HepG2 (cell line): ENCODE measurements around the gene C1RL. TPM values are rescaled to one million over a fixed set of nuclear protein-coding genes. Genes with fewer than 3 reads are reported as not detected.

Source experiments
- ATAC-seq: fragments of 200-7000 bp; cut with Tn5 transposase; 3 replicates; pipeline ENCODE4 v1.9.1; 2020; ENCODE audit warnings: mild to moderate bottlenecking, moderate library complexity
- BruUV-seq: library from RNA; stranded (reverse); fragments of 400-500 nt; replicated peaks from 2 replicates; lab custom pipeline; 2021; lab: Mats Ljungman, UMichigan
- CTCF ChIA-PET: fragments of 300-600 bp; formaldehyde crosslinking; extraction: SDS; loops from one replicate; lab custom pipeline; 2021; ENCODE audit warnings: low total read pairs, inconsistent platforms, low intra/inter-chr PET ratio; lab: Yijun Ruan, JAX
- POLR2A ChIA-PET: fragments of 350-600 bp; sonication (Branson Sonifier 250); formaldehyde crosslinking; loops from one replicate; lab custom pipeline; 2020; ENCODE audit warnings: antibody characterized with exemption, inconsistent platforms; lab: Yijun Ruan, JAX
- DNase-seq: peaks from one replicate; pipeline ENCODE4 v3.0.0-alpha.2; 2015; ENCODE audit warnings: low spot score
- FAIRE-seq: peaks from 3 replicates; lab custom pipeline; 2011; peaks lifted over from hg19 to GRCh38; lab: Jason Lieb, UNC
- H2AFZ ChIP-seq: one replicate; pipeline ENCODE4 v1.6.1; 2011; ENCODE audit warnings: low read length, inconsistent platforms
- H3K27ac ChIP-seq: fragments of 300-600 bp; 3 replicates; pipeline ENCODE4 v1.8.0; 2011; ENCODE audit warnings: mixed run types, mild to moderate bottlenecking, mixed read lengths, low read length, inconsistent platforms; ENCODE audit not compliant: insufficient read depth; ENCODE audit errors: extremely low read length
- H3K27me3 ChIP-seq, 2 experiments: fragments of 200-600 bp in 1 of 2; 2 replicates in 1 of 2; 3 replicates in 1 of 2; pipeline versions ENCODE4 v1.6.0 to v1.8.0; 2011; ENCODE audit warnings: low read length in 2 of 2, mild to moderate bottlenecking in 2 of 2, moderate library complexity in 2 of 2, inconsistent platforms in 1 of 2; ENCODE audit not compliant: insufficient read depth in 2 of 2, control insufficient read depth in 1 of 2
- H3K36me3 ChIP-seq, 2 experiments: fragments of 200-600 bp in 1 of 2; replicated peaks in 1 of 2; 2 replicates in 1 of 2; 3 replicates in 1 of 2; pipeline versions ENCODE4 v1.5.1 to v1.8.0; 2011; ENCODE audit warnings: low read length in 2 of 2, inconsistent platforms in 1 of 2; ENCODE audit not compliant: insufficient read depth in 2 of 2, control insufficient read depth in 1 of 2
- H3K4me1 ChIP-seq: 2 replicates; pipeline ENCODE4 v1.5.1; 2012; ENCODE audit warnings: low read length, inconsistent platforms; ENCODE audit not compliant: insufficient read depth
- H3K4me2 ChIP-seq: 2 replicates; pipeline ENCODE4 v1.6.0; 2011; ENCODE audit warnings: low read depth, low read length, inconsistent platforms
- H3K4me3 ChIP-seq, 3 experiments: fragments of 200-600 bp in 1 of 3; sonication (generic), shearing (Covaris generic) in 1 of 3; replicated peaks in 1 of 3; 2 replicates each; pipeline ENCODE4 v1.5.1; 2011 to 2016; ENCODE audit warnings: low read length in 3 of 3, inconsistent platforms in 2 of 3, low read depth in 2 of 3, mild to moderate bottlenecking in 2 of 3, control low read depth in 1 of 3, mixed read lengths in 1 of 3; ENCODE audit not compliant: insufficient read depth in 1 of 3
- H3K79me2 ChIP-seq: one replicate; pipeline ENCODE4 v1.6.1; 2011; ENCODE audit warnings: low read length, inconsistent platforms; ENCODE audit not compliant: insufficient read depth
- H3K9ac ChIP-seq: 2 replicates; pipeline ENCODE4 v1.6.0; 2011; ENCODE audit warnings: mild to moderate bottlenecking, low read depth, low read length, inconsistent platforms; ENCODE audit not compliant: insufficient read depth
- H3K9me3 ChIP-seq: 2 replicates; pipeline ENCODE4 v1.5.1; 2012; ENCODE audit warnings: mild to moderate bottlenecking, low read length
- H4K20me1 ChIP-seq: 2 replicates; pipeline ENCODE4 v1.6.0; 2011; ENCODE audit warnings: inconsistent platforms, mild to moderate bottlenecking, low read length, moderate library complexity; ENCODE audit not compliant: insufficient read depth
- ARID5B ChIP-seq: IDR thresholded peaks from 2 replicates; pipeline ENCODE4 v1.4.0; 2020; ENCODE audit warnings: mild to moderate bottlenecking, missing genetic modification reagents
- MYC ChIP-seq: sonication (generic); formaldehyde crosslinking; IDR thresholded peaks from 2 replicates; pipeline ENCODE4 v1.9.0; 2021; ENCODE audit warnings: missing genetic modification reagents, borderline replicate concordance
- ZBTB21 ChIP-seq: sonication (generic); formaldehyde crosslinking; IDR thresholded peaks from 2 replicates; pipeline ENCODE4 v1.4.0; 2020; ENCODE audit warnings: missing genetic modification reagents
- ZNF207 ChIP-seq: fragments of 450-650 bp; IDR thresholded peaks from 2 replicates; pipeline ENCODE4 v1.6.1; 2016; ENCODE audit warnings: antibody characterized with exemption, borderline replicate concordance
- ZNF235 ChIP-seq: sonication (generic); formaldehyde crosslinking; IDR thresholded peaks from 2 replicates; pipeline ENCODE4 v1.8.1; 2023; ENCODE audit warnings: mild to moderate bottlenecking, missing genetic modification reagents, borderline replicate concordance
- ZNF354B ChIP-seq: sonication (generic); formaldehyde crosslinking; IDR thresholded peaks from 2 replicates; pipeline ENCODE4 v1.8.0; 2022; ENCODE audit warnings: mild to moderate bottlenecking, missing genetic modification reagents
- ZNF709 ChIP-seq: sonication (generic); formaldehyde crosslinking; IDR thresholded peaks from 2 replicates; pipeline ENCODE4 v1.5.0; 2020; ENCODE audit warnings: mild to moderate bottlenecking, missing genetic modification reagents
- WGBS: methylation state at CpG from one replicate; pipeline ENCODE4 v1.1.6; 2017; ENCODE audit warnings: low lambda C conversion rate; 5-methylcytosine and 5-hydroxymethylcytosine counted together
- in situ Hi-C: cut with HindIII; loops from 2 replicates; pipeline ENCODE4 v1.10.0; 2017; ENCODE audit warnings: low pct_unique_long_range_greater_than_20kb; ENCODE audit not compliant: extremely low pct_ligation_motif_present
- intact Hi-C: fragments of 100-400 bp; cut with micrococcal nuclease; formaldehyde crosslinking; loops from one replicate; pipeline ENCODE4 v1.10.0; 2022; ENCODE audit not compliant: unreplicated experiment
- polyA plus RNA-seq, 8 experiments: library from polyadenylated mRNA; depleted of rRNA in 3 of 8; stranded (reverse) in 7 of 8; unstranded in 1 of 8; fragments of >200 nt; fragmentation: Illumina TruSeq in 4 of 8; extraction: Trizol in 4 of 8; gene quantifications; 2 replicates each; pipeline versions ENCODE4 v1.2.1 to v1.2.3, GENCODE V29; 2011 to 2016; ENCODE audit warnings: low read depth in 4 of 8, missing spikeins in 1 of 8, mixed read lengths in 1 of 8; ENCODE audit not compliant: insufficient read depth in 1 of 8
- total RNA-seq, 5 experiments: library from RNA; depleted of rRNA; stranded (reverse); fragments of >200 nt; fragmentation: Illumina TruSeq; extraction: Trizol; gene quantifications; 2 replicates each; pipeline ENCODE4 v1.2.3, GENCODE V29; 2016; ENCODE audit warnings: low read depth in 1 of 5

The C1RL gene
- total and polyA plus RNA-seq, 2 of the 13 experiments (the other 11 are each of a cell fraction or from before 2014, with no cell fraction given) = 28.9 to 53.1 TPM

DNA sequence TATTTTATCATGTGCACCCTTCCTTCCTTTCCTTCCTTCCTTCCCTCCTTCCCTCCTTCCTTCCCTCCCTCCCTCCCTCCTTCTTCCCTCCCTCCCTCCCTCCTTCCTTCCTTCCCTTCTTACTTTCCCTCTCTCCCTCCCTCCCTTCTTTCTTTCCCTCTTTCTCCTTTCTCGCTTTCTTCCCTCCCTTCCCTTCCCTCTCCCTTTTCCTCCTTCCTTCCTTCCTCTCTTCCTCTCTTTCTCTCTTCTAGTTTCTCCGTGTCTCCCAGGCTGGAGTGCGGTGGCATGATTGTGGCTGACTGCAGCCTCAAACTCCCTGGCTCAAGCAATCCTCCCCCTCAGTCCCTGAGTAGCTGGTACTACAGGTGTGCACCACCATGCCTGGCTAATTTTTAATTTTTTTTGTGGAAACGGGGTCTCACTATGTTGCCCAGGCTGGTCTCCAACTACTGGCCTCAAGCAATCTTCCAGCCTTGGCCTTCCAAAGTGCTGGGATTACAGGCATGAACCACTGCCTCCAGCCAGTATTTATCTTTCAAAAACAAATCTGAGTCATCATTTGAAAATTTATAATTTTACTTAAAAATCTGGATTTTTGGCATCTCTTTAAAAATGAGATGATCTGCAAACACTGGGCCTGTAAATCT, 7.8 kb downstream of the C1RL start:
- ChIA-PET CTCF (no interaction called here), POLR2A (no interaction called here)
- no peak overlapping the region for H3K27ac ChIP-seq
- 97% methylated on average over 4 of the region's 4 CpGs for WGBS
- intact Hi-C loops = no loop called here
- ATAC-seq (no peak), DNase-seq (no peak), FAIRE-seq (no peak)
- in situ Hi-C loops = no loop called here
- H3K79me2 ChIP-seq = peaks cover 3% of the 10 kb centered on the region
- peaks cover 6 to 13% of the 10 kb centered on the region in 2 experiments; a peak in 4 of 5 replicates for H3K36me3 ChIP-seq
- H3K27me3 ChIP-seq = no peaks in the 10 kb centered on the region
- no peak overlapping the region for H3K4me2 ChIP-seq
- H2AFZ ChIP-seq = no peak overlapping the region
- H3K4me3 ChIP-seq = no peak overlapping the region
- H3K9me3 ChIP-seq = peaks cover 4% of the 10 kb centered on the region
- no TSS peak for BruUV-seq
- H3K4me1 ChIP-seq = peaks cover 15% of the 10 kb centered on the region
- H4K20me1 ChIP-seq = no peaks in the 10 kb centered on the region
- TF ChIP-seq MYC (CRISPR knock-in tag) (no peak), ZNF207 (no peak), ARID5B (CRISPR knock-in tag) (no peak), ZBTB21 (CRISPR knock-in tag) (no peak), ZNF354B (CRISPR knock-in tag) (no peak), ZNF235 (CRISPR knock-in tag) (no peak), ZNF709 (no peak)
- H3K9ac ChIP-seq = no peak overlapping the region
